Activated CD8-positive, alpha-beta memory T cell treated with anti-CD3 and anti-CD28 coated beads, Interleukin-2, amount 50 U/mL, for 1 hour (primary cell): ENCODE results near the gene ZNF540.
"Not testable (repeated sequence)": the region's sequence is repeated elsewhere in the genome, so short reads cannot be mapped to it uniquely, and the experiment has no call there.

ENCODE experiments used
- DNase-seq: peaks from one replicate; pipeline ENCODE4 v3.0.0-alpha.2; 2020; ENCODE audit errors: extremely low read depth

ZNF540 gene

DNA sequence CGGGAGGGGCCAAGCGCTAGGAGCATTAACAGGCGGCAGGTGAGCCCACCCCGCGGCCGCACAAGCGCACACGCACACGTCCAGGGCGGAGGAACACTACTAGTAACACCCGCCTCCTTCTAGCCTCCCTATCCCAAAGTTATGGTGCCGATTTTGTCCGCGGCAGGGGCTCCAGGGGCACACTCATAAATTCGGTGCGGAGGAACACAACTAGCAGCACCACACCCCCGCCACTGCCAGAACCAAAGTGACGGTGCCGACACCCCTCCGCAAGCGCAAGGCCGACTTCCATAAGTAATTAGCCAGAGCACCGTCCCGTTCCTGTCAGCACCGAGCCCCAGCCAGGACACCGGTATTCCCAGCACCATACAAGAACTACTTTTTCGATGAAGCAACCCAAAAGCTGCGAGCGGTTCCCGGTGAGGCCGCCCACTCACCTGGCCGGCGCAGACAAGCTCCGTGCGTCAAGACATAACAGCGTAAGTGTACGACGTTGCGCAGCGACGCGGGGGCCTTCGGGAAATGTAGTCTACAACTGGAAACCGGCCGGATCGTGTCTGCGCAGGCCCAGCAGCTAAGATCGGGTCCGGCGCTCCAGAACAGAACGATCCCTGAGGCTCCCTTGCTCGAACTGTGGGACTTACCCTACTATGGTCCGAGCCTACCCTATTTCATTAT lies at the start of gene ZNF540, which contains the start of gene ZNF571:
Gene ZNF540 (plus strand): TSS at position 573 of the 678 bp plus-strand sequence. CDS start 3,572 bp downstream, outside the sequence.
Gene ZNF571 (minus strand): TSS at position 489 of the 678 bp plus-strand sequence. CDS start 8,116 bp downstream, outside the sequence.
- DNase-seq: peak; percentile 83

DNA sequence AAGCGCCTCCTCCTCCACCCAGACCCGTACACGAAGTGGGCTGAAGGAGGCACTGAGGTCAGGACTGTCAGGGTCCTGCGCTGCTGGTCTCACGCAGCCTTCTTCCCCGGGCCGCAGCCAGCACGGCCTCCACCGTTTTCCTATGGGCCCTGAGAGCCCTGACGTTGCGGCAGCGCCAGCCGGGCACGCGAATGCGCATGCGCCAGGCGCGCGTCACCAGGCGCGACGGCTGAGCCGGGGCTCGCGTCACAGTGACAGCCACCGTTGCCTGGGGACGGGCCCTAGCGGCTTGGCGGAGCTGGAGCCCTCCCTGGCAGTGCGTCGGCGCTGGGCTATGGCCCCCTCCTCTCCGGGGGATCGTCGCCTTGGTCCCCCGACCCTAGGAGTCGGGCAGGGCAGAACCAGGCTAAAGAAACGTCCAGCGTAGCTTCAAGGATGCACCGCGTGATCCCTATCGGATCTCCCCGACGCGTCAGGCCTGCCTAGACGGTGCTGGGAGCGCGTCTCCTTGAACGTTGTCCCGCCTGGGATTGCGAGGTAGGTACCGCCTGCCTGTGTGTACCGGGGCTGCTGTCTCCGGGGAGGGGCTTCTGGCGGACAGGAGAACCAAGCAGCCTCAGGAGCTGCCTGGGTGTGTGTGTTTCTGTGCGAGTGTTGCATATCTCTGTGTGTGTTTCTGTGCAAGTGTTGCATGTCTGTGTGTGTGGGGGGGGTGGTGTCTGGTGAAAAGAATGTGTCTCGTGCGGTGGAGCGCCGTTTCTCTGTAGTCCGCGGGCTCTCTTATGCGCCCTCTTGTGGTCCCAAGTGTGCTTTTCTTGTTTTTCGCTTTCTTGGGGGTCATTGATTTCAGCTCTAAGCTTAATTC lies 43.3 kb upstream of the ZNF540 start:
- no peak for DNase-seq

DNA sequence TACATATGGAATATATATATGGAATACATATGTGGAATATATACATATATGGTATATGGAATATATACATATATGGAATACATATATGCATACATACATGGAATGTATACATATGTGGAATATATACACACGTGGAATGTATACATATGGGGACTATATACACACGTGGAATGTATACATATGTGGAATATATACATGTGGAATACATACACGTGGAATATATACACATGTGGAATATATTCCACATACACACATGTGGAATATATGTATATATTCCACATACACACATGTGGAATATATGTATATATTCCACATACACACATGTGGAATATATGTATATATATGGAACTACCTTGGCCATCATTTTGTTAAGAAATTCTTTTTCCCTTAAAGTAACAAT lies 31.2 kb upstream of the ZNF540 start:
- DNase-seq: no peak

DNA sequence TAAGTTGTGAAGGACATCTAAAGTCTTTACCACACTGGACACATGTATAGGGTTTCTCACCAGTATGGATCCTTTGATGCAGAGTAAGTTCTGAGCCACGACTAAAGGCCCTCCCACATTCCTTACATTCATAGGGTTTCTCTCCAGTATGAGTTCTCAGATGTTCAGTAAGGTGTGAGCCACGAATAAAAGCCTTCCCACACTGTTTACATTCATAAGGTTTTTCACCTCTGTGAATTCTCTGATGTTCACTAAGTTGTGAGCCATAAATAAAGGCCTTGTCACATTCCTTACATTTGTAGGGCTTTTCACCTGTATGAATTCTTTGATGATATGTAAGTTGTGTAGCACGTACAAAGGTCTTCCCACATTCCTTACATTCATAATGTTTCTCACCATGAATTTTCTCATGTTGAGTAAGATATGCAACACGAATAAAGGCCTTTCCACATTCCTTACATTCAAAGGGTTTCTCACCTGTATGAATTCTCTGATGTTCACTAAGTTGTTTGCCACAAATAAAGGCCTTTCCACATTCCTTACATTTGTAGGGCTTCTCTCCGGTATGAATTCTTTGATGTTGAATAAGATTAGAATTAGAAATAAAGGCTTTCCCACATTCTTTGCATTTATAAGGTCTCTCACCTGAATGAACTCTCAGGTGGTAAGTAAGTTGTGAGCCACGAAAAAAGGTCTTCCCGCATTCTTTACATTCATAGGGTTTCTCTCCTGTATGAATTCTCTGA lies 29.9 kb upstream of the ZNF540 start:
- no peak for DNase-seq

DNA sequence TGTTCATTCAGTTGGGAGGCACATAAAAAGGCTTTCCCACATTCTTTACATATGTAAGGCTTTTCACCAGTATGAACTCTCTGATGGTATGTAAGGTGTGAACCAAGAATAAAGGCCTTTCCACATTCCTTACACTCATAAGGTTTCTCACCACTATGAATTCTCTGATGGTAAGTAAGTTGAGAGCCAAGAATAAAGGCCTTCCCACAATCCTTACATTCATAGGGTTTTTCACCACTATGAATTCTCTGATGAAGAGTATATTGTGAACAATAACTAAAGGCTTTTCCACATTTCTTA lies 29.4 kb upstream of the ZNF540 start:
- no peak for DNase-seq

DNA sequence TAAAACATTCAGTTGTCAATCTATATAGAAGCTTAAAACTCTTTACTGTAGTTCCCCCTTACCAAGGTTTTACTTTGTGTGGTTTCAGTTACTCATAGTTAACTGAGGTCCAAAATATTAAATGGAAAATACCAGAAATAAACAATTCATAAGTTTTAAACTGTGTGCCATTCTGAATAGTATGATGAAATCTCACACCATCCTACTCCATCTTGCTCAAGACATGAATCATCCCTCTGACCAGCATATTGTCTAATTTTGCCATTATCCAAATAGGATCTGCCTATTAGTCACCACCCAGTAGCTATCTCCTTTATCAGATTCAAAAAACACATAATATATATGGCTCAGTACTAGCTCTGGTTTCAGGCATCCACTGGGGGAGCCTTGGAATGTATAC lies 22.5 kb upstream of the ZNF540 start:
- DNase-seq: no peak

DNA sequence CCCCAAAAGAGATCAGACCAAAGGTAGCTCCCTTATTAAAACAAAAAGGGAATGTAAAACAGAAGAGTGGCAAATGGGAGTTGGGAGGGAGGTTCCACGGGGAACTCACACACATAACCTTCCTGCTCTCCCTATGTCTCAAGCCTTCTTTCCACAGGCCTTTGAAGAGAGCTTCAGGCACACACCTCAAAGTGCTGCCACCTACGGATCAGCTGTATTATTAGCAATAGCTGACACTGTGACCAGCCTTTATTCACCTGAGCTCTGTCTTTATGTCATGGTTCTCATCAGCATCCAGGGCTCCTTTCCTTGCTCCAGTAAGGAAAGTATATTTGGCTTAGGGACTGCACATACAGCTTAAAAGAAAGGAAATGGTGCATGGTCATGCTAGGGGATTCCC lies 11.3 kb upstream of the ZNF540 start:
- no peak for DNase-seq

DNA sequence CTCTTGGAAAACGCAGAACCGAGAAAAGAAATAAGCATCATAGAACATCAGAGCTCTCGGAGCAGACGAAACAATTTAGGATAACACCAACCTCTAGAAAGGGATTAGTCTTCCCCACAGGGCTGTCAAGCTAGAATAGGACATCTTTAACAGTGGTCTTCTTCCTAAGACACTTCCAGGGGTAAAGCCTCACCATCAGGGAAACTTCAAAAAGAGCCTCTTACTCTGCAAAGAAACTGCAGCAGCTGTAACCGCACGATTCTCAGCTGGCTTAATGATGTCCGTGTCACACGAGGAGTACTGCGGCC lies 726 bp upstream of the ZNF540 start:
- no peak for DNase-seq

DNA sequence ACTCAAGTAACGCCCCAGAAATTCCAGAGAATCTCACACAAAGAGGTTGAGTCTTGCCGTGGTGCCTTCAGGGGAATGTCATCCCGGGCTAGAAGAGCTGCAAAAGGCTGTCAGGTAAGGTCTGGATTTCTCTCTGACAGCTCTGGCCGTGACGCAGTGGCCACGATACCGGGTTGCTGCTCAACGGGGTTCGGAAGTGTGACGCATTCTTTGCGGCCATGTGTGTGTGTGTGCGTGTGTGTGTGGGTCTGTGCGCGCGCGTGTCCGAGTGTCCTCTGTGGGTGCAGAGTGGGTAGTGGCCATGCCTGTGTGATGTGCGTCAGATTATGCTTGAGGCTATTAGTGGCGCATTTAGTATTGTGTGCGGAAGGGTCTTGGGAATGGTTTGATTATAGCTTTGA lies 306 bp downstream of the ZNF540 start:
- peak; percentile 54 for DNase-seq

DNA sequence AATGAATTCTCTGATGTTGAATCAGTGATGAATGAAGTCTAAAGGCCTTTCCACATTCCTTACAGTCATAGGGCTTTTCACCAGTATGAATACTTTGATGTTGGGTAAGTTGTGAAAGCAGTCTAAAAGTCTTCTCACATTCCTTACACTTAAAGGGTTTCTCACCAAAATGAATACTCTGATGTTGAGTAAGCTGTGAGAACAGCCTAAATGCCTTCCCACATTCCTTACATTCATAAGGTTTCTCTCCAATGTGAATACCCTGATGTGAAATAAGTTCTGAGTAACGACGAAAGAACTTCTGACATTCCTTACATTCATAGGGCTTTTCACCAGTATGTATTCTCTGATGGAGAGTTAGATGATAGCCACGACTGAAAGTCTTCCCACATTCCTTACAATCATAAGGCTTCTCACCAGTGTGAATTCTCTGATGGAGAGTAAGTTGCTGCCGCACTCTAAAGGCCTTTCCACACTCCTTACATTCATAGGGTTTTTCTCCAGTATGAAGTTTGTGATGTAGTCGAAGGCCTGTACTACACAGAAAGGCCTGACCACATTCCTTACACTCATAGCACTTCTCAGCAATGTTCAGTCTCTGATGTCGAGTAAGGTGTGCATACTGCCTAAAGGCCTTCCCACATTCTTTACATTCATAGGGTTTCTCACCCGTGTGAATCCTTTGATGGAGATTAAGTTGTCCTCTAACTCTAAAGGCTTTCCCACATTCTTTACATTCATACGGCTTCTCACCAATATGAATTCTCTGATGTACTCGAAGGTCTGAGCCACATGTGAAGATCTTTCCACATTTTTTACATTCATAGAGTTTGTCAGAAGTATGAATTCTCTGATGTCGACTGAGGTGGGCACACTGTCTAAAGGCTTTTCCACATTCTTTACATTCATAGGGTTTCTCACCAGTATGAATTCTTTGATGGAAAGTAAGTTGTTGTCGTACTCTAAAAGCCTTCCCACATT lies 40.7 kb downstream of the ZNF540 start:
- DNase-seq: no peak

DNA sequence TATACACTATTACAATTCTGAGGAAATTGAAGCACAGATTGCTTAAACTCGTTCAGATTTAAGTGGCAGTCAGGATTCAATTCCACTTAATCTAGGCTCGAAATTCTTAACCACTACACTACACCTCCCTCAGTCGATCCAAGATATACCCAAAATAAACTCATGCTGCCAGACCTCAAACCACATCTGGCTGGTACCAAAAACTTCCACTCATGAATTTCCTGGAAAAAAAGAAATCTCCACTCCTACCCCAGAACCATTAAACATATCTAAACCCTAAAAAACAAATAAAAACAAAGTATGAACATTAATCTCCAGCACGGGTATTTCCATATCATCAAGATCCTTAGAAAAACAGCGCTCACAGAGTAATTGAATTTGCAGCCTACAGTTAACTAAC lies 59.4 kb downstream of the ZNF540 start:
- no peak for DNase-seq

DNA sequence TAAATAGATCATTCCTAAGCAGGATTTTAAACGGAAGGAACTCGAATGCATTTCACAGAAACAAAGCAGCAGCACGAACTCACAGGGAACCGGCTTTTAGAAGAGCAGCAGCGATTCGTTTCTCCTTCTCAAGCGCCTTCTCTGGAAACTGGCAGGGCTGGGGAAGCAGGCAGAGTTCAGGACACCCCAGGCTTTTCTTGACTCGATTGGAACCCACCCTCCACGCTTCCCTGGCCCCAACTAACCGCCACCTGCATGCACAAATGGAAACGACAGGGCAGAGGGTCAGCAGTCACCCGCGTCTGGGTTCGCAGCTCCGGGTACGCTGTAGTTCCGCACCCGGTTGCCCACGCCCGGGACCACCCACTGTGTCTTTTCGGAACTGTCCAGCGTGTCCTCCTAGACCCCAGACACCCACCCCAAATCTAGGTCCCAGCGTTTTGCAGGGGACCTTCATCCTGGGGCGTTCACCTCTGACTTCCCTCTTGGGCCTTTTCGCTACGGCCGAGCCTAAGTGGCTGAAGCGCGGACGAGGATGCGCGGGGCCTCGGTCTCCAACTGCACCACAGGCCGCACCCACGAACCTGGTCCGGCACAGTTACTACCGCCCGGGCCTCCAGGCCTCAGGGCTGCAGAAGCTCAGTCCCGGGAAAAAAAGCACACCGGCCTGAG lies 60.1 kb downstream of the ZNF540 start:
- no peak for DNase-seq

DNA sequence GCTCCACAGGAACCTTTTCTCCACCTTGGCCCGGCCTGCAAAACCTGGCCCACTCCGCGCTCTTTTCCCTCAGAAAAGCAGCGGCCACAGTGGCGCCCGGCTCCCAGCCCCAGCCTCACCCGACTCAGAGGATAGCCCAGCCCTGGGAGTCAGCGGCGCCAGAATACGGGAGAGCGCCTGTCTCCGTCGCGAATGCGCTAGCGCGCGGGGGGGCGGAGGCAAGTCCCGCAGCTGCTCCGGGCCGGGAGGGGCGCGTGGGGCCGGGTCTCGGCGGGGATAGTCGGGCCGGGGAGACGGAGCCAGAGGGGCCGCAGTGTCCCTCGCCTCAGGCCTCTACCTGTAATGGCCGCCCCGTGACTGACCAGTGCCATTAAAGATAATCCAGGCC lies 60.6 kb downstream of the ZNF540 start, which contains the start of gene ZFP30:
Gene ZFP30 (minus strand): TSS at position 165 of the 388 bp plus-strand sequence. CDS start 7,643 bp downstream, outside the sequence.
- no peak for DNase-seq

DNA sequence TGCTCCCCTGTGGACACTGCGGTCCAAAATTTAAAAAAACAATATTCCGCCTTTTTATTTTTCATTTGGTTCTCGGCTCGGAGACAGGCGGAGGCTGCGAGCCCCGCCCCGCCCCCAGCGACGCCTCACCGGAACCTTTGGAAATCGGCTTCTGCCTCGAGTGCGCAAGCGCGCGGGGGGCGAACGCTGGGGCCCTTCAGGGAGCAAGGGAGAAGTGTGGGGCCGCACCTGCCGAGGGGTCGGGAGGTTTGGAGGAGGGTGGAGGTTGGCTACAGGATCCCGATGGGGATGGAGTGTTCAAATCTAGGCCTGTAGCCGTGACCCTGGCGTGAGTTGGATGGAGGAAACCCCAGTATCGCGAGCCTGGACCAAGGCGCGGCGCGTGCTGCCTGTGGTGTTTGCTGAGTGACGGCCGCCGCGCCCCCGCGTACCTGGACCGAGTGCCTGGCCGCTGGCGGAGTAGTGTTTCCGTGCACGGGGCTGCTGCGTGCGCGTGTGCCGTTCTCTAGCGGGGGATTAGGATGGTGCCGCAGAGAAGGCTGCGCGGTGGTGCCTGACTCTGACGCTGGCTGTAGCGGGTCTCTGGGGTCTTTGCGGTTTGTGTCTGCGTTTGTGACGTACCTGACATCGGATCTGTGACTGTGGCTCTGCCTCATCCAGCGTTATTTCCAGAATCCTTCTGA lies 61.2 kb downstream of the ZNF540 start:
- peak; percentile 55 for DNase-seq

DNA sequence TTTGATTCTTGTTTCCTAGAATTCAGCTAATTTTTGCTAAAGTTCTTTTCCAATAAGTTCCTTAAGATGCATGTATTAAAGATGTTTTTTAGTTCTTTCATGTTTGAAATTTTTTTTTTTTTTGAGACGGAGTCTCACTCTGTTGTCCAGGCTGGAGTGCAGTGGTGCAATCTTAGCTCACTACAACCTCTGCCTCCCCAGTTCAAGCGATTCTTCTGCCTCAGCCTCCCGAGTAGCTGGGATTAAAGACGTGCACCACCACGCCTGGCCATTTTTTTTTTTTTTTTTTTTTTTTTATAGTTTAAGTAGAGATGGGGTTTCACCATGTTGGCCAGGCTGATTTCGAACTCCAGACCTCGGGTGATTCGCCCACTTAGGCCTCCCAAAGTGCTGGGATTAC lies 62.5 kb downstream of the ZNF540 start:
- DNase-seq: not testable (repeated sequence)
